ENCODE measurements around the gene CEP350.

Gene CEP350

GRCh38 chr1:180145446-180145845 is 190.8 kb downstream of the CEP350 start:
- no peak for TF ChIP-seq CTCF (IDR thresholded peaks at IDR 0.05; ENCODE audit: borderline replicate concordance, control extremely low read depth, extremely low read depth, insufficient read depth, missing control alignments)
- DNase-seq (ENCODE audit: low spot score): no peak
- in situ Hi-C loops (cut with MboI; ENCODE audit: low sequenced_read_pairs, unreplicated experiment): no loop called here

- no peak for DNase-seq (ENCODE audit: low spot score)
- in situ Hi-C loops (cut with MboI; ENCODE audit: low sequenced_read_pairs, unreplicated experiment): no loop called here
- TF ChIP-seq CTCF (IDR thresholded peaks at IDR 0.05; ENCODE audit: borderline replicate concordance, control extremely low read depth, extremely low read depth, insufficient read depth, missing control alignments): no peak
Observed at GRCh38 chr1:180150982-180151381, 196.4 kb downstream of the CEP350 start.

- TF ChIP-seq CTCF (IDR thresholded peaks at IDR 0.05; ENCODE audit: borderline replicate concordance, control extremely low read depth, extremely low read depth, insufficient read depth, missing control alignments): no peak
- in situ Hi-C loops (cut with MboI; ENCODE audit: low sequenced_read_pairs, unreplicated experiment): no loop called here
- DNase-seq (ENCODE audit: low spot score): no peak
Observed at GRCh38 chr1:180151508-180151907, 196.9 kb downstream of the CEP350 start.

- DNase-seq (ENCODE audit: low spot score): no peak
- no peak for TF ChIP-seq CTCF (IDR thresholded peaks at IDR 0.05; ENCODE audit: borderline replicate concordance, control extremely low read depth, extremely low read depth, insufficient read depth, missing control alignments)
- in situ Hi-C loops (cut with MboI; ENCODE audit: low sequenced_read_pairs, unreplicated experiment): no loop called here
Observed at GRCh38 chr1:180152588-180152987, 198.0 kb downstream of the CEP350 start.

- no peak for TF ChIP-seq CTCF (IDR thresholded peaks at IDR 0.05; ENCODE audit: borderline replicate concordance, control extremely low read depth, extremely low read depth, insufficient read depth, missing control alignments)
- in situ Hi-C loops (cut with MboI; ENCODE audit: low sequenced_read_pairs, unreplicated experiment): no loop called here
- no peak for DNase-seq (ENCODE audit: low spot score)
Observed at GRCh38 chr1:180153032-180153431, 198.4 kb downstream of the CEP350 start.

GRCh38 chr1:180154003-180154324 is 199.4 kb downstream of the CEP350 start:
- TF ChIP-seq CTCF (IDR thresholded peaks at IDR 0.05; ENCODE audit: borderline replicate concordance, control extremely low read depth, extremely low read depth, insufficient read depth, missing control alignments): no peak
- in situ Hi-C loops (cut with MboI; ENCODE audit: low sequenced_read_pairs, unreplicated experiment): no loop called here
- DNase-seq (ENCODE audit: low spot score): no peak
